ENCODE measurements around the gene RTP3.

RTP3 gene

DNA sequence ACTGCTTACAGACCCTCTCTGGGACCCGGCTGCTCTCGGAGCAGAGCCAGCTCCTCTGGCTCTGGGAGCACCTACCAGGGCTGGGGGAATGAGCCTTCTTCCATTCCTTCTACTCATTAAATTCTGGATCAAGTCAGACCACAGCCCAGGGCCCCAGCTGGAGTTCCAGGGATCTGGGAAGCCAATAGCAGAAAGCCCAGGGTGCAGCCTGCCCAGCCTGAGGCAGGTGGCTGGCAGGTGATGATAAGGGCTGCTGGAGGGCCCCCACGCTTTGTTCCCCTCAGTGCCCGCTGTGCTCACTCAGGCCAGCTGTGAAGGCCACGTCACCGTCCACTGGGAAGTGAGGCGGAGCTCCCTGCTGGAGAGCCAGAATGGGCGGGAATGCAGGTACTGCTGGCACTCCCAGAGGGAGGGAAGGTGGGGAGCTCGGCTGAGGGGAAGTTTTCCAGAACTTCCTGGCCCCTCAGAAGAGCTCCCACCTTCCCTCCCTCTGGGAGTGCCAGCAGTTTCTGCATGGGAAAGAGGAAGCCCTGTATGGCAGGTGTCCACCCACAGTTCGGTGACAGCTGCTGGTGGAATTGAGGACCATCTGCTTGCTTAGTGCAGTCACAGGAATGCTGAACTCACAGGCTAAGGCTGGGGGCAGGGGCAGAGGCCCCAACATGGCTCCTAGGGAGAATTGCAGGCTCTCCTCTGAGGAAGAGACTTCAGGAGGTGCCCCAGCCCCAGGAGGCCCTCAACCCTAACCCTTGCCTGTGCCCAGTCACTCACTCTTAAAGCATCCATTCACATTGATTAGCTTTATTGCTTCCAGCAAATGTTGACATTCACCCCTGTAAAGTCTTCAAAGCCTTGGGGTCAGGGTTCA is 12.6 kb upstream of the RTP3 start:
- no peaks in the 10 kb centered on the region for H3K27me3 ChIP-seq
- DNase-seq: no peak
- TF ChIP-seq, protein P1, sequence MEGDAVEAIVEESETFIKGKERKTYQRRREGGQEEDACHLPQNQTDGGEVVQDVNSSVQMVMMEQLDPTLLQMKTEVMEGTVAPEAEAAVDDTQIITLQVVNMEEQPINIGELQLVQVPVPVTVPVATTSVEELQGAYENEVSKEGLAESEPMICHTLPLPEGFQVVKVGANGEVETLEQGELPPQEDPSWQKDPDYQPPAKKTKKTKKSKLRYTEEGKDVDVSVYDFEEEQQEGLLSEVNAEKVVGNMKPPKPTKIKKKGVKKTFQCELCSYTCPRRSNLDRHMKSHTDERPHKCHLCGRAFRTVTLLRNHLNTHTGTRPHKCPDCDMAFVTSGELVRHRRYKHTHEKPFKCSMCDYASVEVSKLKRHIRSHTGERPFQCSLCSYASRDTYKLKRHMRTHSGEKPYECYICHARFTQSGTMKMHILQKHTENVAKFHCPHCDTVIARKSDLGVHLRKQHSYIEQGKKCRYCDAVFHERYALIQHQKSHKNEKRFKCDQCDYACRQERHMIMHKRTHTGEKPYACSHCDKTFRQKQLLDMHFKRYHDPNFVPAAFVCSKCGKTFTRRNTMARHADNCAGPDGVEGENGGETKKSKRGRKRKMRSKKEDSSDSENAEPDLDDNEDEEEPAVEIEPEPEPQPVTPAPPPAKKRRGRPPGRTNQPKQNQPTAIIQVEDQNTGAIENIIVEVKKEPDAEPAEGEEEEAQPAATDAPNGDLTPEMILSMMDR (IDR thresholded peaks at IDR 0.05; ENCODE audit: low read depth, low read length): no peak
- H3K4me1 ChIP-seq: no peaks in the 10 kb centered on the region
- H3K4me3 ChIP-seq (ENCODE audit: low read depth, low read length): no peak overlapping the region
- H3K9me3 ChIP-seq: no peaks in the 10 kb centered on the region
- H3K36me3 ChIP-seq: no peaks in the 10 kb centered on the region

DNA sequence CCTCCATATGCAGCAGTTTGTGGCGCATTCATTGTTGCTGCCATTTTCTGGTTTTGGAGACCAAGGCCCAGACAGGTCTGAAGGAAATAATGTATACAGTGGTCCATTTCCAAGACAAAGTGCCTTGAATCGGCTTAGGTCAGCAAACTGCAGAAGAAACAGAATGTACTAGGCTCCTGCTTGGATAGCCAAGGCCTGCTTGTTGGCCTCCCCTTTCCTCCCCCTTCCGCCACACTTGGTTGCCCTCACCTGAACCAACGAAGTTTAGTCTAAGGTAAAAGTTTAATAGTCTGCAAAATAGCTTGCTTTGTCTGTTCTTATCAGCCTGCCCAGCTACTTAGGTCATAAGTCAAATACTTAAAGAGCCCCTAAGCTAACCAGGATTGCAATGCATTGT is 12.0 kb upstream of the RTP3 start:
- no peaks in the 10 kb centered on the region for H3K27me3 ChIP-seq
- no peak for DNase-seq
- no peaks in the 10 kb centered on the region for H3K9me3 ChIP-seq
- H3K36me3 ChIP-seq: no peaks in the 10 kb centered on the region
- TF ChIP-seq, protein P1 (IDR thresholded peaks at IDR 0.05; ENCODE audit: low read depth, low read length): no peak
- no peaks in the 10 kb centered on the region for H3K4me1 ChIP-seq
- no peak overlapping the region for H3K4me3 ChIP-seq (ENCODE audit: low read depth, low read length)

DNA sequence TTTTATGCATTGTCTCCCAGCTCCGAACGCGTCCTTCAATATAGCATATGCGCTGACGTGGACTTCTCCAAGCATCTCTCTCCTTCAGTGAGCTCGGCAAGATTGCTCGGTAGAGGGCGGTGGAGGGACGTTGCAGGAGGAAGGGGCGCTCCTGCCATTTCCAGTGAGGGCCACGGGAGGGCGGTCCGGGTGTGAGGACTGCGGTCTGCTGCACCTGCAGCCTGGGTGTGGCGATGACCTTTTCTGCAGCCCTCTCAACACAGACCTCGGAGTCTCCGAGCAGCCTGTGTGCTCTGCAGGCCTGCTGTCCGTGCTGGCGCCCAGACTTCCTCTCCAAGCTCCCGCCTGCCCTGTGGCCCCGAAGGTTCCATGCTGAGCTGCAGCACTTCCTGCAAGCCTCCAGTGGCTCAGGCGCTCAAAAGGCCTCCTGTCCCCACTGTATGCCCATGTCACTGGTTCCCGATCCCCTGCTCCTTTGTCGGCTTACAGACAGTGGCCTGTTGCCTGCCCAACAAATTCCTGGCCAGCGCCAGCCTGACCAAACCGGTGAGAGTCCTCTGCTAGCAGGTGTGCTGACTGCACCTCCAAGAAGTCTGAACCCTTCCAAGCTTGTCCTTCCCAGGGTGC is 8.9 kb upstream of the RTP3 start:
- no peak overlapping the region for H3K4me3 ChIP-seq (ENCODE audit: low read depth, low read length)
- H3K9me3 ChIP-seq: no peaks in the 10 kb centered on the region
- no peaks in the 10 kb centered on the region for H3K27me3 ChIP-seq
- TF ChIP-seq, protein P1 (IDR thresholded peaks at IDR 0.05; ENCODE audit: low read depth, low read length): peak; percentile 96
- no peaks in the 10 kb centered on the region for H3K4me1 ChIP-seq
- H3K36me3 ChIP-seq: no peaks in the 10 kb centered on the region
- peak; percentile 86 for DNase-seq

DNA sequence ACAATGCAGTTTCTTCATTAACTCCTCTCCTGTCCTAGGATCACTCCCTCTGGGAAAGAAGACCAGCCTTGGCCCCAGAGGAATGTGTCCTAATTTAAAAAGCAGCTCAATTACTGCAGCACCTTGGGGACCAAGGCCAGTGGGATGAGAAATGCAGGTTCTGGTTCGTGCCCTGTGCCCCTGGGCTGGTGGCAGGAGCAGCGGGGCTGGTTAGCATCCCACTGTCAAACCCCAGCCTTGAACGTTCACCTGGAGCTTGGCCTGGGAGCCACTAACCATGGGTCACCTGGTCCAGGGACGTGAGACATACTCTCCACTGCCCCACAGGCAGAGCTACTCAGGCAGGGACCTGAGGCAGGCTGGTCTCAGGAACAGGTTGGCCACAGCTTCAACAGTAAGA is 8.4 kb upstream of the RTP3 start:
- H3K4me1 ChIP-seq: no peaks in the 10 kb centered on the region

DNA sequence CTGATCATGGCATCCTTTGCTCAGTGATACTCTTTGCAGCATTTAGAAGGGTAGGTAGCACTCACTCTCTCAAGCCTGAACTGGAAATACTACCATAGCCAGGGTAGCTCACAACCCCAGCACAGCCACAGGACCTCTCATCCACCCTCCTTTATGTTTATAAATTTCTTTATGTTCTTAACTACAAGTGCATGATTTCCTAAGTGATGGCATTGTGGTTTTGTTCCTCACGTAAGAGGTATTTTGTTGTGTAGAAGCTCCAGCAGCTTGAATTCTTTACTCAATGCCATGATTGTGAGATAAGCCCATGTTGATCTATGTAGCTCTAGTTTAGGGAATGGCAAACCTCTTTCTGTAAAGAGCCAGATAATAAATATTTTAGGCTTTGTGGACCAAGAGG is 7.9 kb upstream of the RTP3 start:
- Histone ChIP-seq H3K36me3 (no peaks in the 10 kb centered on the region), H3K4me3 (ENCODE audit: low read depth, low read length) (no peak overlapping the region), H3K4me1 (no peaks in the 10 kb centered on the region), H3K9me3 (no peaks in the 10 kb centered on the region), H3K27me3 (no peaks in the 10 kb centered on the region)
- TF ChIP-seq, protein P1 (IDR thresholded peaks at IDR 0.05; ENCODE audit: low read depth, low read length): no peak
- DNase-seq: no peak

More for the DNA sequence above, 8.4 kb upstream of the RTP3 start:
- Histone ChIP-seq H3K27me3 (no peaks in the 10 kb centered on the region), H3K4me3 (ENCODE audit: low read depth, low read length) (no peak overlapping the region), H3K36me3 (no peaks in the 10 kb centered on the region), H3K9me3 (no peaks in the 10 kb centered on the region)
- no peak for DNase-seq
- TF ChIP-seq, protein P1 (IDR thresholded peaks at IDR 0.05; ENCODE audit: low read depth, low read length): no peak
